Measurements from ENCODE around the gene ZNF385A.
"Not testable (repeated sequence)": the region's sequence is repeated elsewhere in the genome, so short reads cannot be mapped to it uniquely, and the experiment has no call there.

The ZNF385A gene

DNA sequence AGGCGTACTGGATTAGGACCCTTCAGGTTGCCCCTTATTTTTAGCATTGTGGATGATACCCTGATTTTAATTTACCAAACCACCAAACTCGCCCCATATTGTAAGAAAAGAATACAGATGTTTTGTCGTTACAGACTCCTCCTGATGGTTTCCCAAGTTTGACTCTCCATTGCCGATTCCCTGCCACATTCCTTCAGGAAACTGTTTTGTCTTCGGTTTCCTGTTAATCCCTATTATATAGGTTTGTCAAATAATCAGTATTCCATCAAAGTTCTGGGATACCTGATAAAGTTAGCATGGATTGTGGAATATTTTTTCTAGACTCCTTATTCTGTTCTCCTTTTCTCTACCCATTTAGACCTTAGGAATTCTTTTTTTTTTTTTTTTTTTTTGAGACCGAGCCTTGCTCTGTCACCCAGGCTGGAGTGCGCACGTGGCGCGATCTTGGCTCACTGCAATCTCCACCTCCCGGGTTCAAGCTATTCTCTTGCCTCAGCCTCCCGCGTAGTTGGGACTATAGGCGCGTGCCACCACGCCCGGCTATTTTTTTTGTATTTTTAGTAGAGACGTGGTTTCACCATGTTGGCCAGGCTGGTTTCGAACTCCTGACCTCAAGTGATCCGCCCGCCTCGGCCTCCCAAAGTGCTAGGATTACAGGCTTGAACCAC, 59.0 kb downstream of the ZNF385A start:
- not testable (repeated sequence) for DNase-seq (ENCODE audit: low read depth)

DNA sequence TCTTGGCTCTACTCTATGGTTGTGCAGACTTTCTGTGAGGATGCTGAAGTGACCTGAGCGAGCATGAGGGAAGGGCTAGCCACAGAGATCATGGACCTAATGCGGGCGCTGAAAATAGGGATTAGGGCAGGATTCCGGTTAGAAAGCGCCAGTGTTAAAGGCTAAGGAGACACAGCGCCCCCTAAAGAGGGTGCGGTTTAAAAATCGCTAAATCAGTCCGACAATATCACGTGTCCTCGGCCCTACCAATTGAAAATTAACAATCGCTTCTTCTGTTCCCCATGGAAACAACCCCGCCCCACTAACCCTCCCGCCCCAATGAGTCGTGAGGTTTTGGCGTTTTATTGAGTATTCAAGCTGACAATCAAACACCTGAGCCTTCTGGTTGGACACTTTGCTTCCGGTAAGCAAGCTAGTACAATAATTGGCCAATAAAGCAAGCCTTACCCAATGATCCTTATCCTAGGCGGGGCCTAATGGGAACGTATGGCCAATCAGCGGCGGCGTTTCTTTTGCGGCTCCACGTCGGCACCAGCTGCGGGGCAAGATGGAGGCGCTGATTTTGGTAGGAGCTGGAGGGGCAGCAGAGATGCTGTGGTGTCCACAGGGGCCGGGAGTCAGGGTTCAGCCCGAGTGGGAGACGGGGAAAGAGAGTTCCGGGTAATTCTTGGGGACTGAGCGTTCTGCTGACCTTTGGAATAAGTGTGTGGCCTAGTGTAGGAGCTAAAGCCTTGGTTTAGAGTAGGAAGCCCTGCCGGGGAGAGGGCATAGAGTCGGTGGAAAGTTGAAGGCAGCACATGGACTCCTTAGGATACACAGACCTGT, 59.7 kb downstream of the ZNF385A start, which contains the start of gene COPZ1:
Gene COPZ1, plus strand, starts transcription at position 515 of the 825 bp plus-strand sequence. Its CDS starts 33 bp downstream, at position 548.
- DNase-seq (ENCODE audit: low read depth) = peak; percentile 90

DNA sequence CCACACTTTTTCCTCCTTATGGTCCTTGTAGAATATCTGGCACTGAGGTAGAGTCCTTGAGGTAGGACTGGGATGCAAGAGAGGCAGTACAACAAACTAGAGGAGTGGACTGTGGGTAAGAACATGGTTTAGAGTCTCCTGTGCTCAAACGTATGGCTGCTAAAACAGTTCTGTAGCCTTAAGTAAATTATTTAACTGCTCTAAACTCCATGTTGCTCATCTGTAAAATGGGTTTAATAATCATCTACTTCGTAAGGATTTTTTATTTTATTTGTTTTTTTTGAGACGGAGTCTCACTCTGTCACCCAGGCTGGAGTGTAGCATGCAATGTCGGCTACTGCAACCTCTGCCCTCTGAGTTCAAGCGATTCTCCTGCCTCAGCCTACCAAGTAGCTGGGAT, 63.2 kb downstream of the ZNF385A start:
- no peak for DNase-seq (ENCODE audit: low read depth)
